T-helper 22 cell (primary cell): ENCODE results near the gene RPAP3.
"Not testable (repeated sequence)": the region's sequence is repeated elsewhere in the genome, so short reads cannot be mapped to it uniquely, and the experiment has no call there.

Source experiments
- DNase-seq: peaks from one replicate; pipeline ENCODE4 v3.0.0-alpha.2; 2020; ENCODE audit warnings: low read depth

The RPAP3 gene

GRCh38 chr12:47672068-47672467 is 33.8 kb downstream of the RPAP3 start:
- DNase-seq: no peak

- not testable (repeated sequence) for DNase-seq
Measured at GRCh38 chr12:47667935-47668334, 37.9 kb downstream of the RPAP3 start.

DNA sequence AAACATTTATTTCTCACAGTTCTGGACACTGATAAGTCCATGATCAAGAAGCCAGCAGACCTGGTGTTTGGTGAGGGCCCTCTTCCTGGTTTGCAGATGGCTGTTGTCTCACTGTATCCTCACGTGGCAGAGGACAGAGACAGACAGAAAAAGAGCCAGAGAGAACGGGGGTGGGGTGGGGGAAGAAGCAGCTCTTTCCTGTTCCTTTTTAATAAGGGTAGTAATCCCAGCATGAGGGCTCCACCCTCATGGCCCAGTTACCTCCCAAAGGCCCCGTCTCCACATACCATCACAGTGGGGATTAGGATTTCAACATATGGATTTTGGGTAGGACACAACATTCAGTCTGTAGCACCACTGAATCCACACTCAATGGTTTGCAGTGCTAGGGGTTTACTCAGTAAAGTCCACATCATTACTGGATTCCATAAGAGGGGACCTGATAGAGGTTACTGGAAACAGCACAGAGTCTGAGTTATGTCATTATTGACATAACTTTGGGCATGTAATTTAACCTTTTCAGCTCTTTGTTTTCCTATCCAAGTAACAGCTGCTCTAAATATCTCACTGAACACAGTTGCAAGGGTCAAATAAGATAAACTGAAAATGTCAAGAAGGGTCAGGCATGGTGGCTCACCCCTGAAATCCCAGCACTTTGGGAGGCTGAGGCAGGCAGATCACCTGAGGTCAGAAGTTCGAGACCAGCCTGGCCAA is 53.2 kb downstream of the RPAP3 start:
- DNase-seq: no peak

DNA sequence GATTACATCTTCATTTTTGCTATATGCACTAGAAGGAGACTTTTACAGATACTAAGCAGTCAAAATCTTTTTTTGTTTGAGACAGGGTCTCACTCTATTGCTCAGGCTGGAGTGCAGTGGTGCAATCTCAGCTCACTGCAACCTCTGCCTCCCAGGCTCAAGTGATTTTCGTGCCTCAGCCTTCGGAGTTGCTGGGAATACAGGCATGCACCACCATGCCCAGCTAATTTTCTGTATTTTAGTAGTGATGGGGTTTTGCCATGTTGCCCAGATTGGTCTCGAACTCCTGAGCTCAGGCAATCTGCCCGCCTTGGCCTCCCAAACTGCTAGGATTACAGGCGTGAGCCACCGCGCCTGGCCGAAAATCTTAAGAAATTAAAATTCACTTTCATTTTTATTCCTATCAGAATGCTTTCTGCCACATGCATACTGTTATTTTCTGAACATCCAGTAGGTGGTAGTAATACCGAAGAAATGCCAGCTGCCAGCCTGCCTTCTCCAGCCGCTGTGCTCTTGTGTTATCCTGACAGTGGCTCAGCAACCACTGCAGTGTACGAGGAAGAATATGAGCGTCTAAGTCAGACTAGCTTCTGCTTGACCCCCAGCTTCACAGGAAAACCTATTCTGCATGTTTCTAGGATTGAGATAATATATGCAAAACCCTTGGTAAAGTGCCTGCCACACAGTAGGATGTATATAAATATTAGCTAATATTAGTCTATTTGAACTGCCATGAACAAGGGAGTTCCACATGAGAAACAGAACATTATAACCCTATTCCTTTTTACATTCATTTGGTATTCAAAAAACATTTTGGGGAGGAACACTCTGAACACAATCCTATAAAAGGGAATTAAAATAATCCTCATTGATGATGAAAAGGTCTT is 54.2 kb downstream of the RPAP3 start:
- DNase-seq: peak; percentile 1

GRCh38 chr12:47650469-47650868 is 55.4 kb downstream of the RPAP3 start:
- DNase-seq: no peak

DNA sequence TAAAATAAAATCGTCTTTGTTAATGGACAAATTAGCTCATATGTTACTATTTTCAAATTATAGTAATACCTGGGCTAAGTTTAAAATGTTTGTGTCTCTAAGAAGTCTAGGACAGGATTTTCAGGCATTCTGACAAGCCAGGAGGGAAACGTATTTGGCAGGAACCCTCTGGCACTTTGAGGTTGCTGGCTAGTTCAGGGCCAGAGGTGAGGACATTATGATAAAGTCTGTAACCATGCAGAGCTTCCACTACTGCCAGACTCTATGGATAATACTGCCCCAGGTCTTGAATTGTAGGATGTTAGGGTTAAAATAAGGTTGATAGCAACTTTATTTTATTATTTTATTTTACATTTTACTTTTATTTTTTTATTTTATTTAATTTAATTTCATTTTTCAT is 56.4 kb downstream of the RPAP3 start:
- no peak for DNase-seq

GRCh38 chr12:47648056-47648579 is 57.7 kb downstream of the RPAP3 start:
- no peak for DNase-seq

DNA sequence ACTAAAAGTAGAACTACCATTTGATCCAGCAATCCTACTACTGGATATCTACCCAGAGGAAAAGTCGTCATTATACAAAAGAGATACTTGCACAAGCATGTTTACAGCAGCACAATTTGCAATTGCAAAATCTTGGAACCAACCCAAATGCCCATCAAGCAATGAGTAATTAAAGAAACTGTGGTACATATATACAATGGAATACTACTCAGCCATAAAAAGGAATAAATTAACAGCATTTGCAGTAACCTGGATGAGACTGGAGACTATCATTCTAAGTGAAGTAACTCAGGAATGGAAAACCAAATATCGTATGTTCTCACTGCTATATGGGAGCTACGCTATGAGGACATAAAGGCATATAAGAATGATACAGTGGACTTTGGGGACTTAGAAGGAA is 63.5 kb downstream of the RPAP3 start:
- not testable (repeated sequence) for DNase-seq

- DNase-seq: no peak
Measured at GRCh38 chr12:47636908-47637780, 68.7 kb downstream of the RPAP3 start.

GRCh38 chr12:47635770-47636169 is 70.1 kb downstream of the RPAP3 start:
- DNase-seq: not testable (repeated sequence)

DNA sequence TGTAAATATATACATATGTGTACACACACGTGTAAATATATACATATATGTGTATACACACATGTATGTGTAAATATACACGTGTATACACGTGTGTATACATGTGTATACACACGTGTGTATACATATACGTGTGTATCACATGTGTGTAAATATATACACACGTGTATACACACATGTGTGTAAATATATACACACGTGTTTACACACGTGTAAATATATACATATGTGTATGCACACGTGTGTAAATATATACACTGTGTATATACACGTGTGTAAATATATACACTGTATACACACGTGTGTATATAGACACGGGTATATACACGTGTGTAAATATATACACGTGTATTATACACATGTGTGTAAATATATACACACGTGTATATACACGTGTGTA is 71.7 kb downstream of the RPAP3 start:
- no peak for DNase-seq

GRCh38 chr12:47621960-47622359 is 83.9 kb downstream of the RPAP3 start:
- no peak for DNase-seq

GRCh38 chr12:47617476-47617875 is 88.4 kb downstream of the RPAP3 start:
- DNase-seq: no peak

GRCh38 chr12:47616440-47616839 is 89.4 kb downstream of the RPAP3 start:
- no peak for DNase-seq

DNA sequence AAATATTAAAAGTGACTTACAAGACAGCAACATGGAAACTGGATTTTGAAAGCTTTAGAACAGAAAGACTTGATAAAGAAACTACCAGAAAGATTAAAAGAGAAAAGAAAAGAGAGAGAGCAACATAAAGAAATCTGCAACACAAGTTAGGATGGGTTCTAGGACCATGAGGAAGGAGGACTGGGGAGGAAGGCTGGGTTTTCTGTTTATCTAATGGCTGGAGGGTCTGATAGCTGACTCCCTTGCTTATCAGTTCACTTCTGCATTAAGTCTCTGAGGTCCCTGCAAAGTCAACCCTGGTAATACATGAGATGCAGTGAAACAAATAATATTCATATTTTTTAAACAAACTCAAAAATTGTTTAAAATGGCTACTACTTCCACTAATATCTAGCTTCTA is 90.1 kb downstream of the RPAP3 start:
- no peak for DNase-seq

- DNase-seq: no peak
Measured at GRCh38 chr12:47614521-47614920, 91.3 kb downstream of the RPAP3 start.

- DNase-seq: no peak
Measured at GRCh38 chr12:47612953-47613352, 92.9 kb downstream of the RPAP3 start.

DNA sequence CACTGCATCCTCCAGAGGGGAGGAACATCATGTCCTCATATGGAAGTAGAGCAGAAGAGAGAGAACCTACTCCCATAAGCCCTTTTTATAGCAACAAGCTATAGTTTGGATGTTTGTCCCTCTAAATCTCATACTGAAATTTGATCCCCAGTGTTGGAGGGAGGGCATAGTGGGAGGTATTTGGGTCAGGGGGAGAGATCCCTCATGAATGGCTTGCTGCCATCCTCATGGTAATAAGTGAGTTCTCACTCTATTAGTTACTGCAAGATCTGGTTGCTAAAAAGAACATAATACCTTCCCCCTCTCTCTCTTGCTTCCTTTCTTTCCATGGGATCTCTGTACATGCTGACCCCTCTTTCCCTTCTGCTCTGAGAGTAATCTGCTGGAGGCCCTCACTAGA is 93.9 kb downstream of the RPAP3 start:
- DNase-seq: no peak
